COR-L47 (cell line): ENCODE data around the gene MAN2A1.
"Not testable (repeated sequence)": the region's sequence is repeated elsewhere in the genome, so short reads cannot be mapped to it uniquely, and the experiment has no call there.

Experiments used
- DNase-seq: peaks from one replicate; lab custom pipeline; 2025; lab: John Stamatoyannopoulos, UW

The MAN2A1 gene

DNA sequence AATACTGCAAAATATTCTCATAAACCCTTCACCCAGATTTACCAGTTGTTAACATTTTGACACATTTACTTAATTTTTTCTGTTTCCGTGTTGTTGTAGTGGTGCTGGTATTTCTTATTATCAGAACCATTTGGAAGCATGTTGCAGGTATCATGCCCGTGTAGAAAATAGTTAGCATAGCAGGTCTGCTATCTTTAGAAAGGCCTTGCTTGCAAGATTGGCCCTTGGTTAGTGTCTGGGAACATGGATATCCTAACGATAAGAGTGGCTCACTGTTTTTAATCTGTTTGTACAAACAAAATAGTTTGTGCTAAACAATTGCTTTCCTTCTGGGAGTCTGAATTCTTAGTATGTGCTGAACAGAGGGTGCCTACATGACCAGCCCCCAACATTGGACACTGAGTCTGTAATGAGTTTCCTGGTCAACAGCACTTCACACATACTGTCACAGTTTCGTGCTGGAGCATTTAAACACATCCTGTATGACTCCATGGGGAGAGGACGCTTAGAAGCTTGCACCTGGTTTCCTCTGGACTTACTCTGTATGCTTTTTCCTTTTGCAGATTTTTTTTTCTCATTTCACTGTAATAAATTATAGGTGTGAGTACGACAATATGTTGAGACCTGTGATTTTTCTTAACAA, 66.9 kb downstream of the MAN2A1 start:
- DNase-seq = no peak

DNA sequence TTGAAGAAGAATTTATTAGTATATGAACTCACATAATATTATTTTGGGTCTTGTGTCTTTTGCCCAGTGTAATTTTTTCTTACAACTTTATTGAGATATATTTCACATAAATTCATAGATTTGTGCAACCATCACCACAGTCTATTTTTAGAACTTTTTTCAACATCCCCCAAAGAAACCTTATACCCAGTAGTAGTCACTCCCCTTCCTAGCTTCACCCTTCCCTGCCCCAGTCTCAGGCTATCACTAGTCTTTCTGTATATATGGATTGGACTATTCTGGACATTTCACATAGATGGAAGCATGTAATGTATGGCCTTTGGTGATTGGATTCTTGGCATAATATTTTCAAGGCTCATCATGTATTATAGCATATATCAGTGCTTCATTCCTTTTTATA, 67.8 kb downstream of the MAN2A1 start:
- no peak for DNase-seq

DNA sequence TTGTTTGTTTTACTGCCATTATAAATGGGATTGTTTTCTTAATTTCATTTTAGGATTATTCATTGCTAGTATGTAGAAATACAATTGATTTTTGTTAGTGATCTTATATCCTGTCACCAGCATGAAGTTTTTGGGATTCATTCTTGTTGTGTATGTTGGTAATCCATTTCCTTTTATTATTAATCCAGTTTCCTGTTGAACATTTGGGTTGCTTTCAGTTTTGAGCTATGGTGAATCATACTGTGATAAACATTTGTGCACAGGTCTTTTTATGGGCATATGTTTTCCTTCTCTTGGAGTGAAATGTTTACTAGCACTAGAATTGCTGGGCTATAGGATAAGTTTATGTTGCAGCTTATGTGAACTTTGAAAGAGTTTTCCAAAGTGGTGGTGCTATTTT, 69.6 kb downstream of the MAN2A1 start:
- DNase-seq = no peak

DNA sequence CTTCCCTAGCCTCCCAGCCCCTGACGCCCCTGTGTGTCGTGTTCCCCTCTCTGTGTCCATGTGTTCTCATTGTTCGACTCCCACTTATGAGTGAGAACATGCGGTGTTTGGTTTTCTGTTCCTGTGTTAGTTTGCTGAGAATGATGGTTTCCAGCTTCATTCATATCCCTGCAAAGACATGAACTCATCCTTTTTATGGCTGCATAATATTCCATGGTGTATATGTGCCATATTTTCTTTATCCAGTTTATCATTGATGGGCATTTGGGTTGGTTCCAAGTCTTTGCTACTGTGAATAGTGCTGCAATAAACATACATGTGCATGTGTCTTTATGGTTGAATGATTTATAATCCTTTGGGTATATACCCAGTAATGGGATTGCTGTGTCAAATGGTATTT, 70.4 kb downstream of the MAN2A1 start:
- DNase-seq = not testable (repeated sequence)

DNA sequence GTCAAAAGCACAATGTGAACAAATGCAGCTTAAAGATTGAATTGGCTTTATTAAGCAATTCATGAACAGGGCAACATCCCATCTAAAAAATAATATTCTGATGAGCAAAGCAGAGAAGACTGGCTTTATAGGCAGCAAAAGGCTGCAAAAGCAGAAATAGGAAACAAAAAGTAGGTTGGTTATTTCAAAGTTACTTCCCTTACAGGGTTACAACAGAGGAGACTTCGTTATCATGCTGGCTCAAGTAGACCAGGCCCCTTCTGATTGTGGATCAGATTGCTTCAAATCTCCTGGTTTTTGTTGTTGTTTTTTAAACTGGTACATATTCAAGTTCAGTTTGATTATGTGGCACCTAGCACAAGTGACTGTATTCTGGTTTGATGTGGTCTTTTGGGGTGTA, 73.1 kb downstream of the MAN2A1 start:
- no peak for DNase-seq

DNA sequence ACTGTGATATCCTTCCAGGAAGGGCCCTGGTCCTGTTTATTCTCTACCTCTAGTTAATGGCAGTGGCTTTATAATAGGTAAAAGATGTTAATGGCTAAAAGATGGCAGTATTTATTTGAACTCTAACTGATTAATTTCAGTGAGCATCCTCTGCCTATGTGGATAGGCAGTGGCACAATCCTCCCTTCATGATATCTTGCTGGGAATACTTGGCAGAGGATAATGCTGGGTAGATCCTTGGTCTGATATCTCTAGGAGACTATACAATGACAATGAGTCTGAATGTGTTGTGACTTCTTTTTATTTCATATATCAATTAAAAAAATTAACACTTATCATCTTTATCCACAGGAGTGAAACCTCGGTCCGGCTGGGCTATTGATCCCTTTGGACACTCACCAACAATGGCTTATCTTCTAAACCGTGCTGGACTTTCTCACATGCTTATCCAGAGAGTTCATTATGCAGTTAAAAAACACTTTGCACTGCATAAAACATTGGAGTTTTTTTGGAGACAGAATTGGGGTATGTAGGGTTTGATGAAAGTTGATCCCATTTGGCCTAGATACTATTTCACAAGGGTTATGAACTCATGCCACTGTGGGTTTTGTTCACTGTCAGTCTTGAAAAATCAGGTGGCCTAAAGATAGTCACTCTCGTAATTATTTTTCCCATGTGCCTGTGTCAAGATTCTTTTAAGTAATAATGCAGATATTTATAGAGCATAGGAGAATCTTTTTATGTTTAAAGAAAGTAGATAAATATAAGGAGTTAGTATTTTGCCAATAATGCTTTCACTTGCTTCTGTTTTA, 77.7 kb downstream of the MAN2A1 start:
- no peak for DNase-seq

DNA sequence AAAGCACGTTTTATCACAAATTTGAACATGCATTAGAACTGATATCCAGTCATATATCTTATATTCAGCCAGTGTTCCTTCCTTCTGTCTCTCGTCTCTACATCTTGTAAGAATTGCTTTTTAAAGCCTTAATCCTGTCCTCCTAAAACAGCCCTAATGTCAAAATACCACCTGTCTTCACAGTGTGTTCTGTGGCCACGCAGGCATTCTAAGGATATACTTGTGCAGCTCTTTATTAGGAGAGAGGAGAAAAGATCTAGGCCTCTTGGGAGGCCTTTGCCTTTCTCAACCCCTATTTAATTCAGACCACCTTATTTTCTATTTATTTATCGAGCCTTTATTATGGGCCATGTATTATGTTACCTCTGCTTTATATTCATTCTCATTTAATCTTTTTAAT, 78.3 kb downstream of the MAN2A1 start:
- DNase-seq = no peak

DNA sequence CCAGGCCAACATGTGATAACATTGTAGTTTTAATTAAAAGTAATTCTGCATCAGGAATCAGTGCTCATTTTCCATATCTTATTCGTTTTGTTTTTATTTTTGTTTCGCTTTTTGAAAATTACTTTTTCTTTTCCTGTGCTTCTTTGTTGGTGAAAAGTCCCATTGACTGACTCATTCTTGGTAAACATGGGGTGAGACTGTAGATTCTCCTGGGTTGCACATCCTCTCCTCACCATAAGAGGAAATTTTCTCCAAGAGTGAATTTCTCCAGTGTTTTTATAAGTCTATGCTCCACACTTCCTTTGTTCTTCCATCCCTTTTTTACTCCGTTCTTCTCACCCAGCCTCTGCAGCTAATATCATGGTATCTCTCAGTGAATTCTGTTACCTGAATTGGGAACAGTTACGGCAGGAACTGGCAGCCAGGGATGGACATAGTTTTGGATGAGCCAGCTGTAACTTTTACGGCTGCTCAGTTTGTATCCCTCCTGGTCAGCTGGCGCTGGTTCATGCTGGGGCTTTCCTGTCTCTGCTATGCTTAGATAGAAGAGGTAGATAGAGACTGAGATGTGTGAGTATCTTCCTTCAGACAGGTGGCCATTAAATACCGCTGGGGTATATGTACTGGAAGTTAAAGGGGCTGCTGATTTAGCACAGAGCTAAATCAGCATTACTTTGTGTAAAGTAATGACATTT, 80.0 kb downstream of the MAN2A1 start:
- DNase-seq = no peak

DNA sequence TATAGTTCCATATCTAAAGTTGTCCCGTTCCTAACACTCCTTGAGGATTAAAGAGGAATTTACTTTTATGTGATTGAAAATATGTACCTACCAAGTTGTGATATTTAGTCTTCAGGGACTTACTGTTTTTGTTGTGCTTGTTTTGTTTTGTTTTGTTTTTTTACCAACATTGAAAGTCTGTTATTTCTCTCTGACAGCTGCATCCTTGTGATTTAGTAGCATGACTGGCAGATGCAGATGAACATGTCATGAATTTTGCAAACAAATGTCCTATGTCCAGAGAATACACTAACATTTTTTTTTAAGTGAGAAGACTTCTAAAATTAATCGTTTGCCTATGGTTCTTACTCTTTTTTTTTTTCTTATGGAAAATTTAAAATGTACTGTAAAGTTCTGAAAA, 85.4 kb downstream of the MAN2A1 start:
- no peak for DNase-seq

DNA sequence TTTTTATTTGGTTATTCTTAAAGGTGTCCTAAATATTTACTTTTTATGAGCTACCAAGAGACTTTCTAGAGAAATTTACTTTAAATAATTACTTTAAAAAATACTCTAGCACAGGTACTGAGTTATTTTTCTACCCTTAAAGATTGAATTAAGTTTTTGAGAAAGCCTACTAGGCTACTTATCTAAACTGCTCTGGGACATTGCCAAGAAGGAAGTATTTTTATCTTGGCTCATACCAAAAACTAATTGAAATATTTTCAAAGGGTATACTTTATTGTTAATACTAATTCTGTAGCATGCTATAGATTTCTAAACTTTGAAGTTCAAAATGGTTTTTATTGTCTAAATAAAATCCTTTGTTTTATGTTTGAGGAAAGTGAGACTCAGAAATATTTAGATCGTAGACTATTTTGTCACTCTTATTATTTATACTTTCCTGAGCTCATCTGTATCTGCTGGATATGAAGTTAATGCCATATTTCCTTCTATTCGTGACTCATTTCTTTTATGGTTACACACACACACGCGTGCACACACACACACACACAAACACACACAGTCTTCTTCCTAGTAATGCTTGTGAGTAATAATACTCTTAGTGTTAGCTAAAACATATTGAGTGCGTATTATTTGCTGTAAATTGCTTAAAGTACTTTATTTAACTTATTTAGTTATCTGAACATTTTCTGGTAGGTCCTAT, 89.5 kb downstream of the MAN2A1 start:
- no peak for DNase-seq

DNA sequence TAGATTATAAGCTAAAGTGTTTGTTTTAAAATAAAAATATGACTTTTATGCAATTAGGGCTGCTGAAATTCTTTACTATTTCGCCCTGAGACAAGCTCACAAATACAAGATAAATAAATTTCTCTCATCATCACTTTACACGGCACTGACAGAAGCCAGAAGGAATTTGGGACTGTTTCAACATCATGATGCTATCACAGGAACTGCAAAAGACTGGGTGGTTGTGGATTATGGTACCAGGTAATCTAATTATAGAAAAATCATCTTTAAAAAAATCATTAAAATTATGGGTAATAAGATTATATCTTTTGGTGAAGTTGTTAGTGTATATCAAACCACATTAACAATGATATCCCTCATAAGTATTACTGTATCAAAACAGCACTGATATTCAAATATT, 95.0 kb downstream of the MAN2A1 start:
- no peak for DNase-seq

DNA sequence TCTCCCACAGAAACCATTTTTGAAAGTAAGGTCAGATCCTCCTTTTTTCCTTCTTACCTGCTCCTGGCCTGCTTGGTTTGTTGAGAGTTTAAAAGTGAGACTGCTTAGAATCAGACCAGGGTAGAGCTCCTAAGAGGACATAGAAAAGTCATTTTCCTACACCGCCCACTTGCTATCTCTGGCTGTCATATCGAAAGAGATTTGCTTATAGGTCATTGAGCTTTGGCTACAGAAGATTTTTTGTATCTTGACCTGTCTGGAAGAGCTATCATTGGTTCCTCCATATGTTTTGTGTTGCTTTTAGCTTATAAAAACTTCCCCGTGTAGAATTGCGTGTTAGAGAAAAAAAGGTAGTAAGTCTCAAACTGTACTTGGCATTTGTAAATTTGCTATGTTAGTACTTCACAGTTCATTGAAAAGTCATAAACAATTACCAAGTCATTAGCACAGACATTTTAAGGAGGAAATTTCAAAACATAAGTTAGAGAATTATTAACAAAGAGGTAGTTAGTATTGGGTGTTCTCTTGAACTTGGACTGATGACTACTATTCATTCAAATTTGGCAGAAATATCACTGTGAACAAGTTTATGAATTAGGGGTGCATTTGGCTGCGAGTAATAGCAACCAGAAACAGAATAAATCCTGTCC, 96.6 kb downstream of the MAN2A1 start:
- no peak for DNase-seq

DNA sequence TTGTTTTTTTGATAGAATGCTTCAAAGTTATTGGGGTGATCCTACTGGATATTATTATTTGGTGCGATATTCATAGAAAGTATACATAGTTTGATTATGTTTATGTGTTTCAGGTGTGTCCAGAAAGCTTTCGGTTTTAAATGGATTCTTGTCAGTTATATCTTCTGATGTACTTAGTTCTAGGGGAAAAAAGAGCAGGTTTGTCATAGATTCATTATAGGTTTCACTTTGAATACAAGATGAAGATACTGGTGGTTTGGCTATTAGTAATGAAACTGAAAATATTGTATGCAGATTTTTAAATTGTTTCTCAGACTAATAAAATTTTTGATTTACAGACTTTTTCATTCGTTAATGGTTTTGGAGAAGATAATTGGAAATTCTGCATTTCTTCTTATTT, 98.9 kb downstream of the MAN2A1 start:
- no peak for DNase-seq

DNA sequence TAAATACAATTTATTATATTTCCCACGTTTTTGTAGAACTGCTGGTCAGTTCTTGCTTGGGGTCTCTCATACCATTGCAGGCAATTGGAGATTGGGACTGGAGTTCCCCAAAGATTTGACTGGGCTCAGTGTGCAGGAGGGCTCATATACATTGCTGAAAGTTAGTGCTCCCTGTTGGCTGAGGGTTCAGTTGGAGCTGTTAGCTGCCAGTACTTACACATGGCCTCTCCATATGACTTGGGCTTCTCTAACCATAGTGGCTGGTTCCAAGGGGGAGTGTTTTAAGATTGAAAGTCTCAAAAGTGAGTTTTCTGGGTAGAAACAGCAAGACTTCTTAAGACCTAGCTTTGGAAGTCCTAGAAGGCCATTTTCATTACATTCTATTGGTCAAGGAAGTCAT, 102.9 kb downstream of the MAN2A1 start:
- DNase-seq = no peak

DNA sequence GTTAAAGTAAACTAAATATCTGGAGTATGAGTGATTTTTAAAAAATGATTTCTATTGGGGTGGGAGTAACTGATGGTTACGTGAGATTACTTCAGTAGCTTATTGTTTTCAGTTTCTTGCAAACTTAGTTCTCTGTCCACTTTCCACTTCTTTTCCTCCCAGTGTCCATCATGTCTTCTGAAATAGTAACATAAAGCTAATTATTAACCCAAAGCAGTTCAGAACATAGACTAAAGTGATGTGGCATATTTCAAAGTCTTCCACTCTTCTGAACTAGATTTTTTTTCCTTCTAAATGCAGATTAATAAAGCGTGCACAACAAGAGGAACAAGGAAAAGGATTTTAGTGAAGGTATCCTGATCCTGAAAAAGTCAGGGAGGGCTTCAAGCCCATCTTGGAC, 114.1 kb downstream of the MAN2A1 start:
- DNase-seq = no peak

DNA sequence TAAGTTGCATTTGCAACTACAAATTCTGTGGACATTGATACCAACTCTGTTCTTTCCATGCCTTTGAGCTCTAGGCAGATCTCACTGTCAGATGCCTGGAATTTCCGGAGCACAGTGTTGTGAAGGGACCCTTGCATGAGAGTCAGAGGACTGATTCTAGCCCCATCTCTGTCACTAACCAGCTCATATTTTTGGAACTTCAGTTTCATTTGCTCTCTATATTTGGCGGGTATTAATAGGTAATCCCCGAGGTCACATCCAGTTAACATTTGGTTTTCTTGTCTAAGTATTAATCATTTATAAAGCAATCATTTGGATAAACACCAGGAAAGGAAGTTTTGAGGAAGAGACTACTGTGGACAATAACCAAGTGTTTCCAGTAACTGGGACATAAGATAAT, 115.7 kb downstream of the MAN2A1 start:
- no peak for DNase-seq

DNA sequence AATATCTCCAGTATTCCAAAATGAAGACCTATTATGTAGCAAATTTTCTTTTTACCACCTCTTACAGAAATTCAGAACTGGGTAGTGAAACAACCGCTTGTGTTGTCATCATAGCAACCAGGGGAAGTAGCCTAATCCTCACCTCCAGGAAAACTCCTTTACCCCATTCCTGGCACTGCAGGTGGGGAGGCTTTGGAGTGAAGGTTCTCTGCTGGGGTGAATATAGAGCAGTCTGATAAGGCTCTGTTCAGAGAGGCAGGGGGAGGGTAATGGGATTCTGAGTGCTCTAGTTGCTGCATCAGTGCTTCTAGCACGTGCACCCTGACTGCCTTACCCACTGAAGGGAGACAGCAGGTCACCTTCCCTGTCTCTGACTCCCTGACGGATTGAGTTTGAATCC, 116.2 kb downstream of the MAN2A1 start:
- no peak for DNase-seq

DNA sequence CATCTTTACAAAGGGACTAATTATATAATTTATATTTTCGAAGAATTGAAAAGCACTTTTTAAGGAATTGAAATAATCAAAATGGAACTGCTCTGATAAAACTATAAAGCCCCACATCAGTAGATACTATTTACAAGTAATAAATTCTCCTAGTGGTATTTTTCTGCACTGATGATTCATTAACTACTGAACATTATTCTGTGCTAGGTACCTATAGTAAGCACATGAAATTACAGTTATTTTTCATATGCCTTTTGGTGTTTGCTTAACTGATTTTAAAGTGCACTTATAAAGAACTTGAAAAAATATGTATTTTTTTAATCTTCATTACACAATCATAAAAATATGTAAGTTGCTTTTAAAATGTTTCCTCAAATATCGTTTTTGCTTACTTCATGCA, 123.0 kb downstream of the MAN2A1 start:
- no peak for DNase-seq

DNA sequence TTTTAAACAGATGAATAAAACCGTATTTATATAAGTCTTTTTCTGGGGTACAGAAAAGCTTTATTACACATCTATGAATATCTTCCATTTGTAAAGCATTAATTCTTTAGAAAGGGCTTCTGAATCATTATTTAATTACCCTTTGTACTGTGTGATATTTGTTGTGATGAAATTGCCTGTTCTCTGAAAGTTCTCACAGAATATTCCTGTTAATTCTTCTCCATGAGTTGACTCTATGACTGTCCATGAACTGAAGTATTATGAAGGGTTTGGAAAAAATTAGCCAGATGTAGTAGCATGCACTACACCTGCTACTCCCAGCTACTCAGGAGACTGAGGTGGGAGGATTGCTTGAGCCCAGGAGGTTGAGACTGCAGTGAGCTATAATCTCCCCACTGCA, 127.0 kb downstream of the MAN2A1 start:
- DNase-seq = no peak

DNA sequence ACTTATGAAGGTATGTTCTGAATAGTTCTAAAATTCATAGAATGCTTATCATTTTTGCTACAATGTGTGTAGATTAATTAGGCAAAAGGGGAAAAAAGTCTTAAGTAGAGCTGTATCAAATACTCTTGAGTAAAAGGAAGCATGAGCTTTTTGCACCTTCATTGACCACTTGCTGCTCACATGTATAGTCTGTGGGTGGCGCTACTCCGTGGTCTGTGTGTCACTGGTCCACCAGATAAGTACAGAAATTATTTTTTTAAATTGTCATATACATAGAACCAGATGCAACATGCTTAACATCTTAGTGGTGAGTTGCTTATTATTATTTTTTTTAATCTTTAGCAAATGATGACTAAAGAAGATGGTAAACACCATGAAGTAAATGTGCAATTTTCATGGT, 130.2 kb downstream of the MAN2A1 start:
- DNase-seq = no peak

DNA sequence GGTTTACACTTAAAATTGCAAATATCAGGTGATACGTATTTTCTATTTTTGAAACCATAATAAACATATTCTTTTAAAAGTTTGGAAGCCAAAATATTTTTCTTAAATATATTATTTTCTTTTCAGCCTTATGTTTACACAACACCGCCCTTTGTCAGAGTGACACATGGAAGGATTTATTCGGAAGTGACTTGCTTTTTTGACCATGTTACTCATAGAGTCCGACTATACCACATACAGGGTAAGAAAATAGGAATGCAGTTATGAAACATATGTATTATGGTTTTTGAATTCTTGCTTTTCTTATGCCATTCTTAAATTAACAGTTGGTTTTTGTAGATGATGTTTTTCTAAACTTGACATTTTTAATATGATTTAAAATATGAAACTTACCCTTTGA, 133.9 kb downstream of the MAN2A1 start:
- DNase-seq = no peak

DNA sequence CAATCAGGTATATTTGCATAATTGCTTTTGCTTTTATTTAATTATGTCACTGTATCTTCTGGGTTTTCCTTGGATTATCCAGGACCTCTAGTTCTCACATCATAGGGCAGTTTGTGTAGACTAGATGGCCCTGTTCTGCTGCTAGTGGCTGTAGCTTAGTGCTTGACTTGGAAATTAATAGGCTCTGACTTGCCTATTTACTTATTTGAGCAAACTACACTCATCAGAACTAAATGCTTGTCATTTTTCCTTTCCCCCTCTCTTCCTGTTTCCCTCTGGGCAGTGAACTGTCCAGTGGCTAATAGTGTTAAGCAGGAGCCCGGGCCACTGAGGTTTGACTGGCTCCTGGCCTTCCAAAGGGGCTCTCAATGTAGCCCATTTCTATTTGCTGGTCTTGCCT, 135.7 kb downstream of the MAN2A1 start:
- DNase-seq = no peak
